ENCODE measurements around the gene DNAI1. TPM values are rescaled to one million over a fixed set of nuclear protein-coding genes. Genes with fewer than 3 reads are reported as not detected.

DNAI1 gene
- total RNA-seq, 1 donor from 2014 or later = not detected

- Histone ChIP-seq H3K27me3 (ENCODE audit: control insufficient read depth, insufficient read depth, low read length) (no peaks in the 10 kb centered on the region), H3K4me3 (ENCODE audit: low read depth, low read length) (no peak overlapping the region), H3K36me3 (ENCODE audit: control insufficient read depth, insufficient read depth, low read length) (no peaks in the 10 kb centered on the region)
- FAIRE-seq (no peak), DNase-seq (ENCODE audit: low read depth) (no peak)
- TF ChIP-seq CTCF (IDR thresholded peaks at IDR 0.05; ENCODE audit: insufficient read depth, low read length, severe bottlenecking) = no peak
Observed at GRCh38 chr9:34446468-34446891, 12.1 kb upstream of the DNAI1 start.

GRCh38 chr9:34446951-34447350, 11.7 kb upstream of the DNAI1 start:
- FAIRE-seq (no peak), DNase-seq (ENCODE audit: low read depth) (no peak)
- Histone ChIP-seq H3K4me3 (ENCODE audit: low read depth, low read length) (no peak overlapping the region), H3K36me3 (ENCODE audit: control insufficient read depth, insufficient read depth, low read length) (no peaks in the 10 kb centered on the region), H3K27me3 (ENCODE audit: control insufficient read depth, insufficient read depth, low read length) (no peaks in the 10 kb centered on the region)
- no peak for TF ChIP-seq CTCF (IDR thresholded peaks at IDR 0.05; ENCODE audit: insufficient read depth, low read length, severe bottlenecking)

- Histone ChIP-seq H3K4me3 (ENCODE audit: low read depth, low read length) (no peak overlapping the region), H3K27me3 (ENCODE audit: control insufficient read depth, insufficient read depth, low read length) (no peaks in the 10 kb centered on the region), H3K36me3 (ENCODE audit: control insufficient read depth, insufficient read depth, low read length) (no peaks in the 10 kb centered on the region)
- DNase-seq (ENCODE audit: low read depth) (no peak), FAIRE-seq (no peak)
- TF ChIP-seq CTCF (IDR thresholded peaks at IDR 0.05; ENCODE audit: insufficient read depth, low read length, severe bottlenecking) = no peak
Observed at GRCh38 chr9:34450644-34451043, 8.0 kb upstream of the DNAI1 start.

GRCh38 chr9:34451135-34451534, 7.5 kb upstream of the DNAI1 start:
- FAIRE-seq (no peak), DNase-seq (ENCODE audit: low read depth) (no peak)
- Histone ChIP-seq H3K4me3 (ENCODE audit: low read depth, low read length) (no peak overlapping the region), H3K36me3 (ENCODE audit: control insufficient read depth, insufficient read depth, low read length) (no peaks in the 10 kb centered on the region), H3K27me3 (ENCODE audit: control insufficient read depth, insufficient read depth, low read length) (no peaks in the 10 kb centered on the region)
- no peak for TF ChIP-seq CTCF (IDR thresholded peaks at IDR 0.05; ENCODE audit: insufficient read depth, low read length, severe bottlenecking)

GRCh38 chr9:34451545-34451944, 7.1 kb upstream of the DNAI1 start:
- Histone ChIP-seq H3K4me3 (ENCODE audit: low read depth, low read length) (no peak overlapping the region), H3K36me3 (ENCODE audit: control insufficient read depth, insufficient read depth, low read length) (no peaks in the 10 kb centered on the region), H3K27me3 (ENCODE audit: control insufficient read depth, insufficient read depth, low read length) (no peaks in the 10 kb centered on the region)
- no peak for FAIRE-seq
- no peak for DNase-seq (ENCODE audit: low read depth)
- TF ChIP-seq CTCF (IDR thresholded peaks at IDR 0.05; ENCODE audit: insufficient read depth, low read length, severe bottlenecking) = no peak

- no peaks in the 10 kb centered on the region for H3K27me3 ChIP-seq (ENCODE audit: control insufficient read depth, insufficient read depth, low read length)
- H3K36me3 ChIP-seq (ENCODE audit: control insufficient read depth, insufficient read depth, low read length) = no peaks in the 10 kb centered on the region
- no peak for DNase-seq (ENCODE audit: low read depth)
- FAIRE-seq = no peak
- TF ChIP-seq CTCF (IDR thresholded peaks at IDR 0.05; ENCODE audit: insufficient read depth, low read length, severe bottlenecking) = no peak
- H3K4me3 ChIP-seq (ENCODE audit: low read depth, low read length) = no peak overlapping the region
Observed at GRCh38 chr9:34452568-34452967, 6.0 kb upstream of the DNAI1 start.

Measured in bronchial epithelial cell (primary cell).